ENCODE results near the gene FSTL3.

Gene FSTL3

GRCh38 chr19:645912-646778 is 30.0 kb upstream of the FSTL3 start:
- DNase-seq (ENCODE audit: low read depth, low spot score), result no peak

- no peak for DNase-seq (ENCODE audit: low read depth, low spot score)
Measured at GRCh38 chr19:646779-647565, 29.2 kb upstream of the FSTL3 start.

GRCh38 chr19:647566-648284 is 28.5 kb upstream of the FSTL3 start:
- DNase-seq (ENCODE audit: low read depth, low spot score), result no peak

GRCh38 chr19:648305-648704 is 27.9 kb upstream of the FSTL3 start:
- no peak for DNase-seq (ENCODE audit: low read depth, low spot score)

- DNase-seq (ENCODE audit: low read depth, low spot score), result no peak
Measured at GRCh38 chr19:648904-649801, 27.0 kb upstream of the FSTL3 start.

- no peak for DNase-seq (ENCODE audit: low read depth, low spot score)
Measured at GRCh38 chr19:650121-650520, 26.1 kb upstream of the FSTL3 start.

- DNase-seq (ENCODE audit: low read depth, low spot score), result no peak
Measured at GRCh38 chr19:651114-651818, 24.9 kb upstream of the FSTL3 start.

- no peak for DNase-seq (ENCODE audit: low read depth, low spot score)
Measured at GRCh38 chr19:651991-652390, 24.2 kb upstream of the FSTL3 start.

GRCh38 chr19:652467-653389 is 23.5 kb upstream of the FSTL3 start:
- DNase-seq (ENCODE audit: low read depth, low spot score), result no peak

- DNase-seq (ENCODE audit: low read depth, low spot score), result no peak
Measured at GRCh38 chr19:653425-653824, 22.8 kb upstream of the FSTL3 start.

- DNase-seq (ENCODE audit: low read depth, low spot score), result no peak
Measured at GRCh38 chr19:655691-656090, 20.5 kb upstream of the FSTL3 start.

GRCh38 chr19:656751-657559 is 19.2 kb upstream of the FSTL3 start:
- no peak for DNase-seq (ENCODE audit: low read depth, low spot score)

- DNase-seq (ENCODE audit: low read depth, low spot score), result no peak
Measured at GRCh38 chr19:657611-658010, 18.6 kb upstream of the FSTL3 start.

GRCh38 chr19:658059-658839 is 17.9 kb upstream of the FSTL3 start:
- DNase-seq (ENCODE audit: low read depth, low spot score), result no peak

GRCh38 chr19:658916-659839 is 17.0 kb upstream of the FSTL3 start:
- no peak for DNase-seq (ENCODE audit: low read depth, low spot score)

- no peak for DNase-seq (ENCODE audit: low read depth, low spot score)
Measured at GRCh38 chr19:660793-661426, 15.3 kb upstream of the FSTL3 start.
